PC-3 (cell line): ENCODE measurements around the gene UVSSA.

Experiments used
- EZH2 ChIP-seq: fragments of 300-600 bp; sonication (generic); IDR thresholded peaks from one replicate; pipeline ENCODE4 v1.6.1; 2017; ENCODE audit warnings: antibody characterized with exemption, mild to moderate bottlenecking, low read length; ENCODE audit not compliant: unreplicated experiment
- TF ChIP-seq, protein P1 (sequence below): fragments of 300-600 bp; sonication (generic); conservative IDR thresholded peaks from 2 replicates; pipeline ENCODE4 v1.5.1; 2017; ENCODE audit warnings: antibody characterized with exemption, low read depth, mild to moderate bottlenecking, low read length

DNA sequence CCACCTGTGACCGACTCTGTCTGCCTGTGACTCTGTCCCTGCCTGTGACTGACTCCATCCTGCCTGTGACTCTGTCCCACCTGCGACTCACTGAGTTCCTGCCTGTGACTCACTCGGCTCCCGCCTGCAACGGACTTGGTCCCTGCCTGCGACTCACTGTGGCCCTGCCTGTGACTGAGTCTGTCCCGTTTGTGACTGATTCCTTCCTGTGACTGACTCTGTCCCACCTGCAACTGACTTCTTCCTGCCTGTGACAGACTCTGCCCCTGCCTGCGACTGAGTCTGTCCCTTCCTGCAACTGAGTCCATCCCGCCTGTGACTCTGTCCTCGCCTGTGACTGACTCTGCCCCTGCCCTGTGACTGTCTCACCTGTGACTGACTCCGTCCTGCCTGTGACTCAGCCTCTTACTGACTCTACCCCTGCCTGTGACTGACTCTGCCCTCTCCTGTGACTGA, 9.6 kb upstream of the UVSSA start:
- TF ChIP-seq EZH2, result no peak
- TF ChIP-seq, protein P1, sequence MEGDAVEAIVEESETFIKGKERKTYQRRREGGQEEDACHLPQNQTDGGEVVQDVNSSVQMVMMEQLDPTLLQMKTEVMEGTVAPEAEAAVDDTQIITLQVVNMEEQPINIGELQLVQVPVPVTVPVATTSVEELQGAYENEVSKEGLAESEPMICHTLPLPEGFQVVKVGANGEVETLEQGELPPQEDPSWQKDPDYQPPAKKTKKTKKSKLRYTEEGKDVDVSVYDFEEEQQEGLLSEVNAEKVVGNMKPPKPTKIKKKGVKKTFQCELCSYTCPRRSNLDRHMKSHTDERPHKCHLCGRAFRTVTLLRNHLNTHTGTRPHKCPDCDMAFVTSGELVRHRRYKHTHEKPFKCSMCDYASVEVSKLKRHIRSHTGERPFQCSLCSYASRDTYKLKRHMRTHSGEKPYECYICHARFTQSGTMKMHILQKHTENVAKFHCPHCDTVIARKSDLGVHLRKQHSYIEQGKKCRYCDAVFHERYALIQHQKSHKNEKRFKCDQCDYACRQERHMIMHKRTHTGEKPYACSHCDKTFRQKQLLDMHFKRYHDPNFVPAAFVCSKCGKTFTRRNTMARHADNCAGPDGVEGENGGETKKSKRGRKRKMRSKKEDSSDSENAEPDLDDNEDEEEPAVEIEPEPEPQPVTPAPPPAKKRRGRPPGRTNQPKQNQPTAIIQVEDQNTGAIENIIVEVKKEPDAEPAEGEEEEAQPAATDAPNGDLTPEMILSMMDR, result no peak
